Adrenal gland (tissue), 12 donors: ENCODE data around the gene PI16. TPM values are rescaled to one million over a fixed set of nuclear protein-coding genes. Genes with fewer than 3 reads are reported as not detected.

Experiments
- DNase-seq, 7 donors: peaks; one replicate each; pipeline ENCODE4 v3.0.0-alpha.2; 2019 to 2020
- H3K27ac ChIP-seq, 5 donors: fragments of 200-600 bp; sonication (generic) in 4 of 5; 1 replicate in 3 of 5; 2 replicates in 2 of 5; pipeline versions ENCODE4 v1.5.1 to v1.8.0; 2016 to 2020; ENCODE audit warnings: mild to moderate bottlenecking in 1 of 5
- H3K27me3 ChIP-seq: fragments of 200-600 bp; 2 replicates; pipeline ENCODE4 v1.8.0; 2021
- H3K36me3 ChIP-seq, 2 donors: fragments of 200-600 bp; replicated peaks in 1 of 2; 1 replicate in 1 of 2; 2 replicates in 1 of 2; pipeline versions ENCODE4 v1.5.1 to v1.8.0; 2018 to 2022
- H3K4me1 ChIP-seq, 2 donors: fragments of 200-600 bp; replicated peaks in 1 of 2; 1 replicate in 1 of 2; 2 replicates in 1 of 2; pipeline versions ENCODE4 v1.5.1 to v1.8.0; 2018 to 2021
- H3K4me3 ChIP-seq, 4 donors: fragments of 200-600 bp; sonication (generic) in 3 of 4; one replicate each; pipeline ENCODE4 v1.5.1; 2016 to 2018
- H3K9me3 ChIP-seq, 3 donors: fragments of 200-600 bp; sonication (generic) in 1 of 3; replicated peaks in 1 of 3; 1 replicate in 2 of 3; 2 replicates in 1 of 3; pipeline versions ENCODE4 v1.5.1 to v1.8.0; 2016 to 2021
- POLR2A ChIP-seq, 2 donors: fragments of 450-650 bp; IDR thresholded peaks; one replicate each; pipeline ENCODE4 v1.6.1; 2017; ENCODE audit warnings: antibody characterized with exemption in 2 of 2, mild to moderate bottlenecking in 2 of 2, moderate library complexity in 1 of 2
- WGBS, 4 donors: extraction: QIAGEN DNeasy Blood & Tissue Kit in 2 of 4; methylation state at CpG; one replicate each; pipeline versions ENCODE4 v1.1.5 to v1.1.7; 2013 to 2017; 5-methylcytosine and 5-hydroxymethylcytosine counted together
- intact Hi-C, 2 donors: fragments of 100-400 bp; cut with DNase I; formaldehyde crosslinking; loops; one replicate each; pipeline versions ENCODE4 v1.14.1 to v1.15.0; 2022 to 2023
- polyA plus RNA-seq, 3 donors: library from polyadenylated mRNA; stranded (reverse); fragments of 200-250 nt in 2 of 3; fragments of 350-450 nt in 1 of 3; fragmentation: Illumina TruSeq in 1 of 3; extraction: RNeasy Lipid Tissue Mini Kit (QIAGEN cat#74804) in 1 of 3; gene quantifications; one replicate each; pipeline ENCODE4 v1.2.3, GENCODE V29; 2013 to 2014
- total RNA-seq, 9 donors: library from RNA; depleted of rRNA in 4 of 9; stranded (reverse); fragments of >200 nt in 4 of 9; fragments of 120-200 nt in 1 of 9; fragmentation: NEBNext Ultra II Directional in 1 of 9; extraction: Animal tissue kit (Norgen Biotek cat#: 25700) in 1 of 9; gene quantifications; one replicate each; pipeline versions ENCODE4 v1.1.0 to v1.2.4, GENCODE V29; 2013 to 2023
- TF ChIP-seq, protein P1 (sequence below), 6 experiments: fragments of 450-650 bp in 4 of 6; fragments of 200-600 bp in 2 of 6; sonication (generic) in 1 of 6; IDR thresholded peaks; 1 replicate in 5 of 6; 2 replicates in 1 of 6; pipeline versions ENCODE4 v1.5.1 to v1.8.0; 2016 to 2021; ENCODE audit warnings: antibody characterized with exemption in 6 of 6, mild to moderate bottlenecking in 2 of 6, moderate library complexity in 1 of 6
- donor health status: healthy with polysubstance abuse.
- donor health status: Bipolar disorder and iron deficiency.
- donor health status: DM: yes; HTN: yes; CAD: no.
- donor health status: DM: no; HTN: no; CAD: no.
- donor health status: DM: no; HTN: no; CAD: no.
- donor health status: DM: yes; HTN: yes; CAD: no.

The PI16 gene
- total and polyA plus RNA-seq, 12 donors, result 0.12 to 9.3 (median 0.68) TPM; not detected in 1

DNA sequence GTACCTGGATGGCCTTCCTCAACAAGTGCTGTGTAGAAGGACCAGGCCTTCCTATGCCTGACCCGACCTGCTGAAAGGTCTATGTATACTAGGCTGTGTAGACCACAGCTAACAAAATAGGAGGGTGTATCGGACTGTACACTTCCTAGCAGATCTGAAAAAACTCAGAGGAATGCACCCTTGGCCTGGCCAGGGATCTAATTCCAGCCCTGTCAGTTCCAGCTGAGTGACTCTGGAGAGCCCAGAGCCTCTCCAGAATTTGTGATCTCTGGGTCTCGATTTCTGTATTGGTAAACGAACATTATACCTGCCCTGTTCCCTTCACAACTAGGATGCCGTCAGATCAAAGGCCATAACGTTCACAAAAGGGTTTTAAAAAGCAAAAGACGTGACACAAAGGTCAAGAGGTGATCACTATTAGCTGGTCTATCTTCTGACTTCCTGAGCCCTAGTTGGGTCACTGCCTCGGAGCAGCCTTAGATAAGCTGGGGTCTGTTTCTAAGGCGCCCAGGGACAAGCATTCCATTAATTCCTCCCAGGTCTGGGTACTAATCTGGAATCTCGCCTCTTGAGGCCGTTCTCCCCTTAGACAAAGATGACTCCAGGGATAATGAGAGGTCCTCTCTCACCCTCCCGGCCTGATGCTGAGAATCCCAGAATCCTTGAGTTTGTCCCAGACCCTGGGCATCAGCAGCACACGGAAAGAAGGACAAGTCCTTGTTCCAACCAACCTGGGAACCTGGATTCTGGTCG is 17.6 kb downstream of the PI16 start:
- H3K4me3 ChIP-seq, result no peak overlapping the region
- intact Hi-C loops, result loop anchor here in 1 of 2 donors (10.0 kb wide), 1 partner anchor 47 kb away; no protein-coding TSS in a partner anchor
- no peak for TF ChIP-seq POLR2A (IDR thresholded peaks at IDR 0.05)
- TF ChIP-seq, protein P1, sequence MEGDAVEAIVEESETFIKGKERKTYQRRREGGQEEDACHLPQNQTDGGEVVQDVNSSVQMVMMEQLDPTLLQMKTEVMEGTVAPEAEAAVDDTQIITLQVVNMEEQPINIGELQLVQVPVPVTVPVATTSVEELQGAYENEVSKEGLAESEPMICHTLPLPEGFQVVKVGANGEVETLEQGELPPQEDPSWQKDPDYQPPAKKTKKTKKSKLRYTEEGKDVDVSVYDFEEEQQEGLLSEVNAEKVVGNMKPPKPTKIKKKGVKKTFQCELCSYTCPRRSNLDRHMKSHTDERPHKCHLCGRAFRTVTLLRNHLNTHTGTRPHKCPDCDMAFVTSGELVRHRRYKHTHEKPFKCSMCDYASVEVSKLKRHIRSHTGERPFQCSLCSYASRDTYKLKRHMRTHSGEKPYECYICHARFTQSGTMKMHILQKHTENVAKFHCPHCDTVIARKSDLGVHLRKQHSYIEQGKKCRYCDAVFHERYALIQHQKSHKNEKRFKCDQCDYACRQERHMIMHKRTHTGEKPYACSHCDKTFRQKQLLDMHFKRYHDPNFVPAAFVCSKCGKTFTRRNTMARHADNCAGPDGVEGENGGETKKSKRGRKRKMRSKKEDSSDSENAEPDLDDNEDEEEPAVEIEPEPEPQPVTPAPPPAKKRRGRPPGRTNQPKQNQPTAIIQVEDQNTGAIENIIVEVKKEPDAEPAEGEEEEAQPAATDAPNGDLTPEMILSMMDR (IDR thresholded peaks at IDR 0.05), result no peak
- H3K27ac ChIP-seq, result no peak overlapping the region
- H3K9me3 ChIP-seq, result no peaks in the 10 kb centered on the region
- peaks cover 8 to 16% of the 10 kb centered on the region in 2 donors for H3K4me1 ChIP-seq
- peaks cover 0 to 100% of the 10 kb centered on the region in 2 donors for H3K36me3 ChIP-seq
- 76 to 85% (median 82%) methylated on average over 11 to 14 of the region's 14 CpGs for WGBS, 4 donors
- H3K27me3 ChIP-seq, result no peaks in the 10 kb centered on the region
- no peak for DNase-seq

DNA sequence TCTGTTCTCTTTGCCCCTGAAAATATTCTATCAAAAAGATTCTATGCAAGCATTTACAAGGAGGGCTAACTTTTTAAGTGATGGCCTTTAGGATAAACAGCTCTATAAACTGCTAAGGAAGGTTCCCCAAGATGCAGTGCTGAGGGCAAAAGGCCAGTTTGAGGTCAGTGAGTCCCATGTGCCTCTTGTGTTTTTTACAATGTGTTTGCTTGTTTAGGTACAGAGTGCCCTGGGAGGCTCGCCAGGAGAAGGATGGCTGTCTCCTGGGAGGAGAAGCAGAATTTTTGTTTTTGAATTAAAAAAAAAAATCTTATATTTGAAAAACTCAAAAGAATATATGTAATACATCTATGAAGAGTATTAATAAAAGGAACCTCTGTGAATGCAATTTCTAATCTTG is 18.7 kb downstream of the PI16 start:
- peaks cover 0 to 100% of the 10 kb centered on the region in 2 donors for H3K36me3 ChIP-seq
- TF ChIP-seq, protein P1 (IDR thresholded peaks at IDR 0.05), result no peak
- no peak for TF ChIP-seq POLR2A (IDR thresholded peaks at IDR 0.05)

DNA sequence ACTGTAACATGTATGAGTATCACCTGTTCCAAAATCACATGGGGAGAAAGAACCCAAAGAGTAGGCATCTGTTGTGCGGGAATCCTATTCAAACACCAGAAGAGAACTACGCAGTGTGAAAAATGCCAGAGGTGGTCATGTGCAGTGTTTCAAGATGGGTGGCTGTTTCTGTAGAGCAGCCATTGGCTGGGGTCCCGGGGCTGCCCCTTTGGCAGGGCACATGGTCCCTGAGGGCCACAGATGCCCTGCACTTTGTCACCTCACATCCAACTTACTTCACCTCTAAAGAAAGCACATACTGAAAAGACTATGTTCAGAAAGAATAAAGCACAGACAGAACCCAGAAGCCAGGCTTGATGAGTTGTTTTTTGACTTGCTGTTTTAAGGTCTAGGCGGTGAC is 19.1 kb downstream of the PI16 start:
- intact Hi-C loops, result loop anchor here in 1 of 2 donors (10.0 kb wide), 1 partner anchor 49 kb away; no protein-coding TSS in a partner anchor
- DNase-seq, result no peak
- WGBS, 4 donors, result 87 to 98% (median 95%) methylated on average over 4 of the region's 4 CpGs

More for the DNA sequence above, 18.7 kb downstream of the PI16 start:
- DNase-seq, result no peak
- no peak overlapping the region for H3K27ac ChIP-seq
- no peak overlapping the region for H3K4me3 ChIP-seq
- no peaks in the 10 kb centered on the region for H3K9me3 ChIP-seq
- 70 to 87% (median 83%) methylated on average over 1 of the region's 1 CpG for WGBS, 4 donors
- H3K27me3 ChIP-seq, result no peaks in the 10 kb centered on the region
- intact Hi-C loops, result loop anchor here in 1 of 2 donors (10.0 kb wide), 1 partner anchor 48 kb away; no protein-coding TSS in a partner anchor
- H3K4me1 ChIP-seq, result peaks cover 13 to 17% of the 10 kb centered on the region in 2 donors

More for the DNA sequence above, 19.1 kb downstream of the PI16 start:
- peaks cover 0 to 98% of the 10 kb centered on the region in 2 donors for H3K36me3 ChIP-seq
- no peaks in the 10 kb centered on the region for H3K9me3 ChIP-seq
- no peak for TF ChIP-seq POLR2A (IDR thresholded peaks at IDR 0.05)
- TF ChIP-seq, protein P1 (IDR thresholded peaks at IDR 0.05), result no peak
- no peak overlapping the region for H3K4me3 ChIP-seq
- H3K27me3 ChIP-seq, result no peaks in the 10 kb centered on the region
- no peak overlapping the region for H3K27ac ChIP-seq
- peaks cover 13 to 17% of the 10 kb centered on the region in 2 donors for H3K4me1 ChIP-seq
